ENCODE data around the gene MAT2A.
"Not testable (repeated sequence)": the region's sequence is repeated elsewhere in the genome, so short reads cannot be mapped to it uniquely, and the experiment has no call there.

DNA sequence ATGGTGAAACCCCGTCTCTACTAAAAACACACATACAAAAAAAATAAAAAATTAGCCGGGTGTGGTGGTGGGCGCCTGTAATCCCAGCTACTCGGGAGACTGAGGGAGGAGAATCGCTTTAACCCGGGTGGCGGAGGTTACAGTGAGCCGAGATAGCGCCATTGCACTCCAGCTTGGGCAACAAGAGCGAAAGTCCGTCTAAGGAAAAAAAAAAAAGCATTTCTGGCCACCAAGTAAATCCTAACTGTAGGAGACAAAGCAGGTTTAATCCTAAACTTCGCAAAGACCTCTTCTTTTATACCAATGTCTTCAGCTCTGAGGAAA, 21.4 kb downstream of the MAT2A start:
- TF ChIP-seq, protein P1, sequence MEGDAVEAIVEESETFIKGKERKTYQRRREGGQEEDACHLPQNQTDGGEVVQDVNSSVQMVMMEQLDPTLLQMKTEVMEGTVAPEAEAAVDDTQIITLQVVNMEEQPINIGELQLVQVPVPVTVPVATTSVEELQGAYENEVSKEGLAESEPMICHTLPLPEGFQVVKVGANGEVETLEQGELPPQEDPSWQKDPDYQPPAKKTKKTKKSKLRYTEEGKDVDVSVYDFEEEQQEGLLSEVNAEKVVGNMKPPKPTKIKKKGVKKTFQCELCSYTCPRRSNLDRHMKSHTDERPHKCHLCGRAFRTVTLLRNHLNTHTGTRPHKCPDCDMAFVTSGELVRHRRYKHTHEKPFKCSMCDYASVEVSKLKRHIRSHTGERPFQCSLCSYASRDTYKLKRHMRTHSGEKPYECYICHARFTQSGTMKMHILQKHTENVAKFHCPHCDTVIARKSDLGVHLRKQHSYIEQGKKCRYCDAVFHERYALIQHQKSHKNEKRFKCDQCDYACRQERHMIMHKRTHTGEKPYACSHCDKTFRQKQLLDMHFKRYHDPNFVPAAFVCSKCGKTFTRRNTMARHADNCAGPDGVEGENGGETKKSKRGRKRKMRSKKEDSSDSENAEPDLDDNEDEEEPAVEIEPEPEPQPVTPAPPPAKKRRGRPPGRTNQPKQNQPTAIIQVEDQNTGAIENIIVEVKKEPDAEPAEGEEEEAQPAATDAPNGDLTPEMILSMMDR (IDR thresholded peaks at IDR 0.05): not testable (repeated sequence)
- TF ChIP-seq POLR2A (IDR thresholded peaks at IDR 0.05): not testable (repeated sequence)
